HG03196 (cell line): Measurements from ENCODE around the gene ZFYVE19.
"Not testable (repeated sequence)": the region's sequence is repeated elsewhere in the genome, so short reads cannot be mapped to it uniquely, and the experiment has no call there.

Experiments
- ATAC-seq: cut with Tn5 transposase; IDR thresholded peaks from one replicate; pipeline ENCODE4 v1.9.1; 2021; ENCODE audit not compliant: unreplicated experiment

Gene ZFYVE19

DNA sequence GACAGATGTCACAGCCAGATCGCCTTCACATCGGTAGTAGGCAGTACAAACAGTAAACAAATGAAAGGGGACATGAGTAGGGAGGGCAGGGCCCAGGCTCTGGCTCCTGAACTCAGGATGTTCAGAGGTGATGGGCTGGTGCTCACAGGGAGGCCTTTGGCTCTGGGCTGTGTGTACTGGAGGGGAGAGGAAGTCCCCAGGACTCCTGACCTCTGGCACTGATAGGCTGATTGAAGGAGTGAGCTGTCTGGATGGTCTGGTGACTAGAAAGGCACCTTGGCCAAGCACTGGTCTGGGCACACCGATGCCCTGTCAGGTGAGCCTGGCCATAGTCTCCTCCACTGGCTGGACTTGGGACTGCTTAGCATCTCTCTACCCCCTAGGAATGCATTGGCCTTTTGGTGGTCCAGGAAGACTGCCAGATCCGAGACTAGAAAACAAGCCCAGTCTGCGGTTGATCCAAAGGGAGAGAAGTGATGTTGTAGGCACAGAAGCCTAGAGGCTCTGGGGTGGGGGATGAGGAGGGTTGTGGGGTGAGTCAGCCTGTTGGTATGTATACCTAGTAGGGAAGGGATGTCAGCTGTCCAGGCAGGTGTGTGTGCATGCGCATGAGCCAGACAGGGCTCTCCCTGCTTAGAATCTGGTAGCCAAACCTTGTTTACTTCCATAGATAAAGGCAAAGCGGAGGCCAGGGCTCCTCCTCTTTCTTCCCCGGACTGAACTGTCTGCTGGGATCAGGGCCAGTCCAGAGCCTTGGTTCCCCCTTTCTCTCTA is 38.8 kb downstream of the ZFYVE19 start:
- no peak for ATAC-seq

GRCh38 chr15:40846841-40847222 is 39.9 kb downstream of the ZFYVE19 start:
- no peak for ATAC-seq

- ATAC-seq, result no peak
Measured at GRCh38 chr15:40847223-40847961, 40.5 kb downstream of the ZFYVE19 start.

- no peak for ATAC-seq
Measured at GRCh38 chr15:40850576-40851112, 43.8 kb downstream of the ZFYVE19 start.

DNA sequence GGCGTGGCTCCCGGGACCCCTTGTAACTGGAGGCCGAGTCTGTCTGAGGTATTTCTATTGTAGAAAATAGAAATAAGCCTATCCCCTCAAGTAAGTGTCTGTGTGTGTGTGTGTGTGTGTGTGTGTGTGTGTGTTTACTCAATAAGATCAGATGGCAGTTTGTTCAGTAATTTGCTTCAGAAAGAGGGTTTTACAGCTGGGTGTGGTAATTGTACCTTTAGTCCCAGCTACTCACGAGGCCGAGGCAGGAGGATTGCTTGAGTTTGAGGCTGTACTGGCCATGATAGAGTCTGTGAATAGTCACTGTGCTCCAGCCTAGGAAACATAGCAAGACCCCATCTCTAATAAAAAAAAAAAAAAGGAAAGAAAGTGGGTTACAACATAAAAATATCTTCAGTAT is 45.6 kb downstream of the ZFYVE19 start:
- no peak for ATAC-seq

DNA sequence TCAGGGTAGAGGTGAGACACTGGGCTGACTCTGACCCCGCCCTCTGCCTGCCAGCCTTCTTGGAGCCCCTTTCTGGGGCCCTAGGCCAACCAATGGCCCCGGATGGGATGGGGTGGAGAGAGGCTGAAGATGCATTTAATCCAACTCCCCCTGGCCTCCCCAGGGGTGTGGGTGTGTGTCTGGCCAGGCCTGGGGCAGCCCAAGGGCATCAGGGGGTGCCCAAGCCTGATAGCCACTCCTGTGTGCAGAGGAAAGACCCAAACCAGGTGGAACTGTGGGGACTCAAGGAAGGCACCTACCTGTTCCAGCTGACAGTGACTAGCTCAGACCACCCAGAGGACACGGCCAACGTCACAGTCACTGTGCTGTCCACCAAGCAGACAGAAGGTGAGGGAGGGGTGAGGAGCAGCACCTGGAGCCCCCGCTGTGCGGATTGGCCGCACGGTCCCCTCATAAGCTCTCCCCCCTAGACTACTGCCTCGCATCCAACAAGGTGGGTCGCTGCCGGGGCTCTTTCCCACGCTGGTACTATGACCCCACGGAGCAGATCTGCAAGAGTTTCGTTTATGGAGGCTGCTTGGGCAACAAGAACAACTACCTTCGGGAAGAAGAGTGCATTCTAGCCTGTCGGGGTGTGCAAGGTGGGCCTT is 46.5 kb downstream of the ZFYVE19 start:
- ATAC-seq, result no peak

GRCh38 chr15:40854161-40854560 is 47.3 kb downstream of the ZFYVE19 start:
- no peak for ATAC-seq

- no peak for ATAC-seq
Measured at GRCh38 chr15:40855706-40856234, 48.9 kb downstream of the ZFYVE19 start.

DNA sequence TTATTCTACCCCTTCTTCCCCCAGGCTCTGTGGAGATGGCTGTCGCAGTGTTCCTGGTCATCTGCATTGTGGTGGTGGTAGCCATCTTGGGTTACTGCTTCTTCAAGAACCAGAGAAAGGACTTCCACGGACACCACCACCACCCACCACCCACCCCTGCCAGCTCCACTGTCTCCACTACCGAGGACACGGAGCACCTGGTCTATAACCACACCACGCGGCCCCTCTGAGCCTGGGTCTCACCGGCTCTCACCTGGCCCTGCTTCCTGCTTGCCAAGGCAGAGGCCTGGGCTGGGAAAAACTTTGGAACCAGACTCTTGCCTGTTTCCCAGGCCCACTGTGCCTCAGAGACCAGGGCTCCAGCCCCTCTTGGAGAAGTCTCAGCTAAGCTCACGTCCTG is 49.9 kb downstream of the ZFYVE19 start:
- no peak for ATAC-seq

- ATAC-seq, result no peak
Measured at GRCh38 chr15:40857601-40858341, 50.9 kb downstream of the ZFYVE19 start.

DNA sequence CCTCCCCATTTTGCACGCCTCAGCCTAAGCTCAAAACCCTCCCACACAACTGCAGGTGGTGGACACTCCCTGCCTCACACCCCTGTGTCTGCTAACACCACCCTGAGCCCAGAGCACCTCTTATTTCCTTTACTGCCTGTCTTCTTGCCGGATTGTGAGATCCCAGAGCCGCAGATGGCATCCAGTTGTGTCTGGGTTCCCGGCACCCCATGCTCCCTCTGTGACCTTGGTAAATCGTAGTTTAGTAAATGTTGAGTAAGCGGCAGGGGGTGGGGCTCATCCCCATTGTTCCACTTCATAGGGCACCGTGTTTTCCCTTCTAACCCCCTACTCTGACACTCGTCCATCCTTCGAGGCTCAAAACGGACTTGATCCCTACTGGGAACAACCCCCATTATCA is 51.8 kb downstream of the ZFYVE19 start:
- no peak for ATAC-seq

DNA sequence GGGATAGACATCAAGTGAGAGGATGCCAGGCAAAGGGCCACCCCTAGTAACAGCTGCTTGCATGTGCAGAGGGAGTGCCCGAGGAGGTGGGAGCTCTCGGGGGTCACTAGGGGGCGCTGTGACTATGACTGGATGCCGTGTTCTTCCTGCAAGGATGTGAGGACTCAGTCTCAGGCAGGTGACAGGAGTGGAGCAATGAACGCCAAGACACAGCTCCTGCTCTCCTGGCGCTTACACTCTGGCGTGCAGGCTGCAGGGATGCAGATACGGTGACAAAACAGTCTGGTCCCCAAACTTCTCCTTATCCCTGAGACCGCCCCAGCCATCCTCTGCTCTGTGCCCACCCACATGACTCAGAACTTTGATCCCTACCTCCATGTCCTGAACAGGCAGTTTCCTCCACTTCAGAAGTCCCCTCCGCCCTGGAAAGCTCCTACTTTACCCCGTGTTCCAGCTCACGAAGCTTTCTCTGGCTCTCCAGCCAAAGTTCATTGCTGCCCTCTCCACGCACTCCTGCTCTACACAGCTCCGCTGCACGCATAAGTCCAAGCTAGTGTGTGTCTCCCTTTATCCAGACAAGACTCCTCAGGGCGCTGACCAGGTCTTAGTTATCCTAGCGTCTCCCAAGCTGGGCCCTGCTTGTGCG is 52.4 kb downstream of the ZFYVE19 start:
- no peak for ATAC-seq

- ATAC-seq, result not testable (repeated sequence)
Measured at GRCh38 chr15:40861147-40861546, 54.3 kb downstream of the ZFYVE19 start.

DNA sequence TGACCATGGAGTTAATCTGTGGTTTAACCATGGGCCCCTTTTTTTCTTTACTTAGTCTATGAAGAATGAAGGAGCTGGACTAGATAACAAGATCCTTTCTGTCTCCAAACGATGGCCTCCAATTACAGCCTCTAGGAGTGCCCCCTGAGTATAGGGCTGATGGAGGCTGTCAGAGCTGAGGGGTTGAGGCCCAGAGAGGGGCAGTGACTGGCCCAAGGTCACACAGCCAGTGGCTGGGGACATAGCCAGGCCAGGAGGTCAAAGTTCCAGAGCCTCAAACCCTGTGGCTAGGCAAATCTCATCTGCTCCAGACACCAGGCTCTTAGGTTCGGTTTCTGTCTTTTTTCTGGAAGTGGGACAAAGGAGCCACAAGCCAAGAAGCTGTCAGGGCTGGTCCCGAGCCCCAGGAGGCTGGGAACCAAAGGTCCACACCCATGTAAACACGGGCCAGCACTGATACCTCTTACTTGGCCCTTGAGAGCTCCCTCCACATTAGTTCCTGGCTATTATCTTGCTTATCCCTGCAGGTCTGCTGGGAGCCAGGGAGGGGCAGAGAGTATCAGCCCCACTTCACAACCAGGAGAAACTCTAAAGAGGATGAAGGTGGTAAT is 56.9 kb downstream of the ZFYVE19 start:
- no peak for ATAC-seq
